CD14-positive monocyte (primary cell): ENCODE measurements around the gene LSP1. TPM values are rescaled to one million over a fixed set of nuclear protein-coding genes. Genes with fewer than 3 reads are reported as not detected.

Source experiments
- DNase-seq, 3 donors: peaks; one replicate each; pipeline ENCODE4 v3.0.0-alpha.2; 2011 to 2022
- H2AFZ ChIP-seq: 2 replicates; pipeline ENCODE4 v1.6.0; 2012; ENCODE audit warnings: mild to moderate bottlenecking, low read depth, low read length, inconsistent platforms; ENCODE audit not compliant: insufficient read depth, poor library complexity, severe bottlenecking
- H3K27ac ChIP-seq, 2 donors: 1 replicate in 1 of 2; 2 replicates in 1 of 2; pipeline ENCODE4 v1.5.1; 2012 to 2013; ENCODE audit warnings: low read length in 2 of 2, control low read depth in 1 of 2, inconsistent platforms in 1 of 2, low read depth in 1 of 2, mild to moderate bottlenecking in 1 of 2
- H3K27me3 ChIP-seq, 2 donors: one replicate each; pipeline versions ENCODE4 v1.6.0 to v1.6.1; 2011 to 2013; ENCODE audit warnings: low read length in 2 of 2; ENCODE audit not compliant: control insufficient read depth in 2 of 2, insufficient read depth in 2 of 2
- H3K36me3 ChIP-seq, 2 donors: replicated peaks in 1 of 2; 1 replicate in 1 of 2; 2 replicates in 1 of 2; pipeline versions ENCODE4 v1.5.1 to v1.6.1; 2012 to 2013; ENCODE audit warnings: low read length in 2 of 2, control low read depth in 1 of 2, inconsistent platforms in 1 of 2, mild to moderate bottlenecking in 1 of 2; ENCODE audit not compliant: insufficient read depth in 2 of 2, control insufficient read depth in 1 of 2
- H3K4me1 ChIP-seq, 2 donors: 1 replicate in 1 of 2; 2 replicates in 1 of 2; pipeline versions ENCODE4 v1.5.1 to v1.6.1; 2012 to 2013; ENCODE audit warnings: low read length in 2 of 2, control low read depth in 1 of 2, inconsistent platforms in 1 of 2, mild to moderate bottlenecking in 1 of 2, moderate library complexity in 1 of 2; ENCODE audit not compliant: insufficient read depth in 2 of 2, control insufficient read depth in 1 of 2
- H3K4me2 ChIP-seq: replicated peaks from 2 replicates; pipeline ENCODE3; 2012; ENCODE audit warnings: low read length, moderate library complexity, mild to moderate bottlenecking; ENCODE audit not compliant: poor library complexity, severe bottlenecking; ENCODE audit errors: extremely low read depth
- H3K4me3 ChIP-seq, 3 experiments: fragments of 200-600 bp in 1 of 3; sonication (generic) in 1 of 3; replicated peaks in 1 of 3; 1 replicate in 2 of 3; 2 replicates in 1 of 3; pipeline ENCODE4 v1.5.1; 2011 to 2013; ENCODE audit warnings: low read length in 3 of 3, mild to moderate bottlenecking in 3 of 3, control low read depth in 2 of 3, low read depth in 2 of 3, inconsistent platforms in 1 of 3, moderate library complexity in 1 of 3
- H3K79me2 ChIP-seq: 2 replicates; pipeline ENCODE4 v1.6.0; 2012; ENCODE audit warnings: mild to moderate bottlenecking, control low read depth, inconsistent platforms, low read length, moderate library complexity; ENCODE audit not compliant: insufficient read depth
- H3K9ac ChIP-seq: 2 replicates; pipeline ENCODE4 v1.6.0; 2017; ENCODE audit warnings: low read length, mild to moderate bottlenecking; ENCODE audit not compliant: insufficient read depth, poor library complexity, severe bottlenecking
- H3K9me3 ChIP-seq, 2 donors: replicated peaks in 1 of 2; 1 replicate in 1 of 2; 2 replicates in 1 of 2; pipeline versions ENCODE4 v1.5.1 to v1.6.1; 2012 to 2013; ENCODE audit warnings: low read length in 2 of 2, control low read depth in 1 of 2; ENCODE audit not compliant: control insufficient read depth in 1 of 2, insufficient read depth in 1 of 2
- H4K20me1 ChIP-seq: 2 replicates; pipeline ENCODE4 v1.6.0; 2012; ENCODE audit warnings: mild to moderate bottlenecking, low read length, control low read depth, moderate library complexity; ENCODE audit not compliant: insufficient read depth
- H3K27ac Mint-ChIP-seq, 7 donors: one replicate each; pipeline ENCODE4 v1.8.0; 2020; ENCODE audit warnings: mild to moderate bottlenecking in 7 of 7, mixed read lengths in 7 of 7, moderate library complexity in 6 of 7, inconsistent platforms in 2 of 7
- H3K27me3 Mint-ChIP-seq, 3 donors: one replicate each; pipeline ENCODE4 v1.8.0; 2021 to 2022; ENCODE audit warnings: low read depth in 3 of 3, mild to moderate bottlenecking in 3 of 3, mixed read lengths in 3 of 3, moderate library complexity in 3 of 3, inconsistent platforms in 1 of 3
- H3K36me3 Mint-ChIP-seq, 2 donors: one replicate each; pipeline ENCODE4 v1.8.0; 2020; ENCODE audit warnings: mixed read lengths in 2 of 2, inconsistent platforms in 1 of 2, mild to moderate bottlenecking in 1 of 2
- H3K4me1 Mint-ChIP-seq: one replicate; pipeline ENCODE4 v1.8.0; 2020; ENCODE audit warnings: mild to moderate bottlenecking, mixed read lengths
- H3K4me3 Mint-ChIP-seq, 2 donors: one replicate each; pipeline ENCODE4 v1.8.0; 2020; ENCODE audit warnings: mild to moderate bottlenecking in 2 of 2, mixed read lengths in 2 of 2, moderate library complexity in 1 of 2
- H3K9me3 Mint-ChIP-seq, 7 donors: one replicate each; pipeline ENCODE4 v1.8.0; 2020 to 2022; ENCODE audit warnings: mixed read lengths in 7 of 7, mild to moderate bottlenecking in 6 of 7, moderate library complexity in 6 of 7, inconsistent platforms in 2 of 7
- WGBS: methylation state at CpG from one replicate; pipeline ENCODE4 v1.1.5; 2013; ENCODE audit warnings: missing lambda C conversion rate; ENCODE audit not compliant: insufficient coverage; 5-methylcytosine and 5-hydroxymethylcytosine counted together
- intact Hi-C, 2 donors: fragments of 100-400 bp; cut with micrococcal nuclease; formaldehyde crosslinking; loops; one replicate each; pipeline versions ENCODE4 v1.15.0 to v1.15.1; 2023
- polyA plus RNA-seq, 3 donors: library from polyadenylated mRNA; depleted of rRNA in 1 of 3; unstranded in 2 of 3; stranded (reverse) in 1 of 3; fragments of 300-500 nt in 2 of 3; fragments of >200 nt in 1 of 3; fragmentation: Illumina TruSeq in 2 of 3; gene quantifications; 1 replicate in 2 of 3; 2 replicates in 1 of 3; pipeline ENCODE4 v1.2.3, GENCODE V29; 2012 to 2021
- TF ChIP-seq, protein P1 (sequence below): fragments of 200-600 bp; IDR thresholded peaks from one replicate; pipeline ENCODE4 v1.8.0; 2022; ENCODE audit warnings: antibody characterized with exemption, mild to moderate bottlenecking

LSP1 gene
- polyA plus RNA-seq, 3 donors = 387 to 646 (median 542) TPM

DNA sequence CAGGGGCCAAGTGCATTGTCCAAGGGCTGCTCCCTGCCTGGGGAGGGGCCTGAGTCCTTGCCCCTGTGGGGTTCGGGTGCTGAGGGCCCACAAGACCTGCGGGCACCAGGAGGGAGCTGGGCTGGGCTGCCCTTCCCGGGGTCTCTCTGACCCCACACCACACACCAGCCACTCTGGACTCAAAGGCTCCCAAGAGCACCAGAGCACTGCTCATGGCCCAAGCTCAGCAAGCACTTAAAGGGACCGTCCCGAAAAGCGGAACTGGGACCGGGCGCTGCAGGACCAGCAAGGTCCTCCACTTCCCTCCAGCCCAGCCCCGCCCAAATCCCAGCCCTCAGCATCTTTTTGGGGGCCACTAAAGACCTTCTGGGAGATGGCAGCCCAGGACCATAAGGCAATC lies 5.3 kb downstream of the LSP1 start:
- H4K20me1 ChIP-seq = peaks cover 93% of the 10 kb centered on the region
- DNase-seq = peak in 2 of 3 donors; percentile 53 to 63
- peaks cover 100% of the 10 kb centered on the region for H3K79me2 ChIP-seq
- no peak overlapping the region for H3K9ac ChIP-seq
- H3K4me1 ChIP-seq = peaks cover 74 to 79% of the 10 kb centered on the region in 2 donors
- no peaks in the 10 kb centered on the region for H3K9me3 ChIP-seq
- no peak overlapping the region for H3K4me3 ChIP-seq
- peak overlapping the region; percentile 31 for H3K4me2 ChIP-seq
- peaks cover 48% of the 10 kb centered on the region for H3K4me1 Mint-ChIP-seq
- H3K27me3 Mint-ChIP-seq = peaks cover 0 to 5% (median 0%) of the 10 kb centered on the region in 3 donors
- H3K4me3 Mint-ChIP-seq = no peak overlapping the region
- H2AFZ ChIP-seq = no peak overlapping the region
- peak overlapping the region in 1 of 2 donors; percentile 7 for H3K27ac ChIP-seq
- TF ChIP-seq, protein P1, sequence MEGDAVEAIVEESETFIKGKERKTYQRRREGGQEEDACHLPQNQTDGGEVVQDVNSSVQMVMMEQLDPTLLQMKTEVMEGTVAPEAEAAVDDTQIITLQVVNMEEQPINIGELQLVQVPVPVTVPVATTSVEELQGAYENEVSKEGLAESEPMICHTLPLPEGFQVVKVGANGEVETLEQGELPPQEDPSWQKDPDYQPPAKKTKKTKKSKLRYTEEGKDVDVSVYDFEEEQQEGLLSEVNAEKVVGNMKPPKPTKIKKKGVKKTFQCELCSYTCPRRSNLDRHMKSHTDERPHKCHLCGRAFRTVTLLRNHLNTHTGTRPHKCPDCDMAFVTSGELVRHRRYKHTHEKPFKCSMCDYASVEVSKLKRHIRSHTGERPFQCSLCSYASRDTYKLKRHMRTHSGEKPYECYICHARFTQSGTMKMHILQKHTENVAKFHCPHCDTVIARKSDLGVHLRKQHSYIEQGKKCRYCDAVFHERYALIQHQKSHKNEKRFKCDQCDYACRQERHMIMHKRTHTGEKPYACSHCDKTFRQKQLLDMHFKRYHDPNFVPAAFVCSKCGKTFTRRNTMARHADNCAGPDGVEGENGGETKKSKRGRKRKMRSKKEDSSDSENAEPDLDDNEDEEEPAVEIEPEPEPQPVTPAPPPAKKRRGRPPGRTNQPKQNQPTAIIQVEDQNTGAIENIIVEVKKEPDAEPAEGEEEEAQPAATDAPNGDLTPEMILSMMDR = no peak
- peaks cover 30 to 67% of the 10 kb centered on the region in 2 donors for H3K36me3 ChIP-seq
- H3K27ac Mint-ChIP-seq = peak overlapping the region in 4 of 7 donors; percentile 16 to 56 (median 50)
- H3K36me3 Mint-ChIP-seq = peaks cover 20% of the 10 kb centered on the region in 2 donors
- 96% methylated on average over 4 of the region's 9 CpGs for WGBS
- no peaks in the 10 kb centered on the region for H3K9me3 Mint-ChIP-seq
- intact Hi-C loops = no loop called here
- H3K27me3 ChIP-seq = no peaks in the 10 kb centered on the region

DNA sequence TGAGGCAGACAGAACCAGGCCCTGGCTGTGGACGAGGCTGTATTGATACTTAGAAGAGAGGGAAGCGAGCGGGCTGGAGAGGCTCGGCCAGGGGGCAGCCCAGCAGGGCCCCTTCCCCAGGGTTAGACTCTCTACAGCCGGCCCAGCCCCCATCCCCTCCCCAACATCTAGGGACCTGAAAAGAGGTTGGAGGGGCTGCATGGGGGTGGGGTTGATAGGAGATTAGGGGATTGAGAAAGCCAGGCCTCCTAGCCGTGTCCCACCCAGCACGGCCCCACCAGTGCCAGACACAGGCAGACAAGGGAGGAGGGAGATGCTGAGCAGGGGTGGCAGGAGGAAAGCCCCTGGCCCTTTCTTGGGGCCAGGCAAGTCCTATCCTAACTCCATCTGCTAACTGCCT lies 5.7 kb downstream of the LSP1 start:
- H3K9me3 Mint-ChIP-seq = no peaks in the 10 kb centered on the region

More for the DNA sequence above, 5.7 kb downstream of the LSP1 start:
- H3K36me3 ChIP-seq = peaks cover 31 to 67% of the 10 kb centered on the region in 2 donors
- H3K79me2 ChIP-seq = peaks cover 100% of the 10 kb centered on the region
- TF ChIP-seq, protein P1 = no peak
- 86% methylated on average over 1 of the region's 7 CpGs for WGBS
- Mint-ChIP-seq H3K27me3 (peaks cover 0 to 6% (median 0%) of the 10 kb centered on the region in 3 donors), H3K4me3 (no peak overlapping the region), H3K36me3 (peaks cover 20% of the 10 kb centered on the region in 2 donors), H3K4me1 (peaks cover 48% of the 10 kb centered on the region), H3K27ac (peak overlapping the region in 3 of 7 donors; percentile 42 to 56 (median 46))
- H3K27me3 ChIP-seq = no peaks in the 10 kb centered on the region
- H4K20me1 ChIP-seq = peaks cover 97% of the 10 kb centered on the region
- H3K9ac ChIP-seq = no peak overlapping the region
- no peak overlapping the region for H3K27ac ChIP-seq
- intact Hi-C loops = no loop called here
- peaks cover 76 to 79% of the 10 kb centered on the region in 2 donors for H3K4me1 ChIP-seq
- H3K4me2 ChIP-seq = peak overlapping the region; percentile 31
- no peaks in the 10 kb centered on the region for H3K9me3 ChIP-seq
- H3K4me3 ChIP-seq = no peak overlapping the region
- no peak for DNase-seq
- H2AFZ ChIP-seq = no peak overlapping the region
